Body of pancreas (tissue), 4 donors: ENCODE results near the gene ERBB2. TPM values are rescaled to one million over a fixed set of nuclear protein-coding genes. Genes with fewer than 3 reads are reported as not detected.
"Not testable (repeated sequence)": the region's sequence is repeated elsewhere in the genome, so short reads cannot be mapped to it uniquely, and the experiment has no call there.

ENCODE experiments used
- ATAC-seq: fragments of 150-250 bp; one replicate; pipeline ENCODE4 v1.9.1; 2016
- DNase-seq, 4 donors: peaks; one replicate each; pipeline ENCODE4 v3.0.0-alpha.2; 2019
- H3K27ac ChIP-seq, 4 donors: fragments of 200-600 bp; sonication (generic); 1 replicate in 3 of 4; 2 replicates in 1 of 4; pipeline versions ENCODE4 v1.5.1 to v1.6.1; 2016 to 2019; ENCODE audit warnings: mild to moderate bottlenecking in 1 of 4, mixed read lengths in 1 of 4, moderate library complexity in 1 of 4
- H3K27me3 ChIP-seq, 2 donors: fragments of 200-600 bp; sonication (generic); one replicate each; pipeline ENCODE4 v1.6.0; 2016; ENCODE audit warnings: mild to moderate bottlenecking in 1 of 2
- H3K36me3 ChIP-seq, 2 donors: fragments of 200-600 bp; sonication (generic); replicated peaks in 1 of 2; 2 replicates each; pipeline ENCODE4 v1.5.1; 2016; ENCODE audit warnings: low read depth in 2 of 2; ENCODE audit not compliant: insufficient read depth in 1 of 2
- H3K4me1 ChIP-seq: fragments of 200-600 bp; sonication (generic); one replicate; pipeline ENCODE4 v1.6.0; 2016
- H3K4me3 ChIP-seq, 2 donors: fragments of 200-600 bp; sonication (generic); 1 replicate in 1 of 2; 2 replicates in 1 of 2; pipeline ENCODE4 v1.5.1; 2016 to 2019
- H3K9me3 ChIP-seq, 3 donors: fragments of 200-600 bp; sonication (generic); 1 replicate in 2 of 3; 2 replicates in 1 of 3; pipeline ENCODE4 v1.5.1; 2016
- POLR2A ChIP-seq, 3 donors: fragments of 450-650 bp; IDR thresholded peaks; one replicate each; pipeline ENCODE4 v1.6.1; 2016; ENCODE audit warnings: antibody characterized with exemption in 3 of 3, mild to moderate bottlenecking in 2 of 3
- WGBS, 2 donors: methylation state at CpG; one replicate each; pipeline ENCODE4 v1.1.5; 2017; 5-methylcytosine and 5-hydroxymethylcytosine counted together
- intact Hi-C: fragments of 100-400 bp; cut with DNase I; formaldehyde crosslinking; loops from one replicate; pipeline ENCODE4 v1.15.1; 2023
- total RNA-seq, 2 donors: library from RNA; depleted of rRNA; stranded (reverse); fragments of >200 nt; gene quantifications; one replicate each; pipeline ENCODE4 v1.1.0, GENCODE V29; 2016
- TF ChIP-seq, protein P1 (sequence below), 7 experiments: fragments of 450-650 bp in 4 of 7; fragments of 200-600 bp in 3 of 7; sonication (generic) in 3 of 7; IDR thresholded peaks; one replicate each; pipeline ENCODE4 v1.5.1; 2016 to 2019; ENCODE audit warnings: antibody characterized with exemption in 7 of 7

ERBB2 gene
- total RNA-seq, 2 donors from 2014 or later: 52.4 to 65.3 TPM

DNA sequence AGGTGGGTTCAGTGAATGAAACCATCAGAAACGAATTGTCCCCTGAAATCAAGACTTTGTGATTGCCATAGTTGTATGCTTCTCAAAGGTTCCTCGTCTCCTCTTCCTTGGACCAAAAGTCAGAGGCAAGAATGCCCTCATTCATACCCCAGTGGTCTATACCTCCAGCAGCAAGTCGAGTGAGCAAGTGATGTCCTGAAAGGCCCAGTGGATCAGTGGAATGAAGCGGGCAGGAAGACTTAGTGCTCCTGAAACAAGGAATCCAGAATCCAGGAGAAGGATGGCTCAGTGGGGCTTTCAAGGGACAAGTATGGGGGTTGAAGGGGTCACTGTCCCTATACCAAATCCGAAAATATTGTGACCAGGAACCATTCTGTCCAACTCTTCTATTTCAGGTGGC, 5.3 kb upstream of the ERBB2 start:
- ATAC-seq: no peak
- no peaks in the 10 kb centered on the region for H3K36me3 ChIP-seq
- no peaks in the 10 kb centered on the region for H3K27me3 ChIP-seq
- intact Hi-C loops: no loop called here
- DNase-seq: no peak
- no peaks in the 10 kb centered on the region for H3K9me3 ChIP-seq
- WGBS, 2 donors: 72 to 77% methylated on average over 5 of the region's 5 CpGs
- peaks cover 17% of the 10 kb centered on the region for H3K4me1 ChIP-seq
- no peak overlapping the region for H3K27ac ChIP-seq
- H3K4me3 ChIP-seq: no peak overlapping the region
- TF ChIP-seq, protein P1, sequence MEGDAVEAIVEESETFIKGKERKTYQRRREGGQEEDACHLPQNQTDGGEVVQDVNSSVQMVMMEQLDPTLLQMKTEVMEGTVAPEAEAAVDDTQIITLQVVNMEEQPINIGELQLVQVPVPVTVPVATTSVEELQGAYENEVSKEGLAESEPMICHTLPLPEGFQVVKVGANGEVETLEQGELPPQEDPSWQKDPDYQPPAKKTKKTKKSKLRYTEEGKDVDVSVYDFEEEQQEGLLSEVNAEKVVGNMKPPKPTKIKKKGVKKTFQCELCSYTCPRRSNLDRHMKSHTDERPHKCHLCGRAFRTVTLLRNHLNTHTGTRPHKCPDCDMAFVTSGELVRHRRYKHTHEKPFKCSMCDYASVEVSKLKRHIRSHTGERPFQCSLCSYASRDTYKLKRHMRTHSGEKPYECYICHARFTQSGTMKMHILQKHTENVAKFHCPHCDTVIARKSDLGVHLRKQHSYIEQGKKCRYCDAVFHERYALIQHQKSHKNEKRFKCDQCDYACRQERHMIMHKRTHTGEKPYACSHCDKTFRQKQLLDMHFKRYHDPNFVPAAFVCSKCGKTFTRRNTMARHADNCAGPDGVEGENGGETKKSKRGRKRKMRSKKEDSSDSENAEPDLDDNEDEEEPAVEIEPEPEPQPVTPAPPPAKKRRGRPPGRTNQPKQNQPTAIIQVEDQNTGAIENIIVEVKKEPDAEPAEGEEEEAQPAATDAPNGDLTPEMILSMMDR (IDR thresholded peaks at IDR 0.05): no peak
- no peak for TF ChIP-seq POLR2A (IDR thresholded peaks at IDR 0.05)

DNA sequence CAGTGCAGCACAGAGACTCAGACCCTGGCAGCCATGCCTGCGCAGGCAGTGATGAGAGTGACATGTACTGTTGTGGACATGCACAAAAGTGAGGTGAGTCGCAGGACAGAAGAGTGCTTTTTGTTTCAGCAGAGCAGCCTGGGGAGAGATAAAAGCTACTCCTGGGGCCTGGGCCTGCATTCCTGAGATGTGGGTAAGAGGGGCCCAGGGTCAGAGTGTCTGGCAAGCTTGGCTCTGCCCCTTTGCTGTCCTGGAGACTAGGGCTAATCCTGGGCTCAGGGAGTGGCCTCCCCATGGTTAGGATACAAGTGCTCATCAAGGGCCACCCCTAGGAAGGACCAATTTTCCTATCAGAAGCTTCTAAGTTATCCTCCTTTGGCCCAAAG, 4.8 kb upstream of the ERBB2 start:
- peak overlapping the region in 2 of 4 donors; percentile 8 to 66 for H3K27ac ChIP-seq
- DNase-seq (no peak), ATAC-seq (no peak)
- H3K27me3 ChIP-seq: no peaks in the 10 kb centered on the region
- H3K4me1 ChIP-seq: peaks cover 17% of the 10 kb centered on the region
- no peak for TF ChIP-seq POLR2A (IDR thresholded peaks at IDR 0.05)
- TF ChIP-seq, protein P1 (IDR thresholded peaks at IDR 0.05): no peak
- no peak overlapping the region for H3K4me3 ChIP-seq
- intact Hi-C loops: no loop called here
- H3K9me3 ChIP-seq: no peaks in the 10 kb centered on the region
- WGBS, 2 donors: 88 to 96% methylated on average over 2 of the region's 2 CpGs
- no peaks in the 10 kb centered on the region for H3K36me3 ChIP-seq

DNA sequence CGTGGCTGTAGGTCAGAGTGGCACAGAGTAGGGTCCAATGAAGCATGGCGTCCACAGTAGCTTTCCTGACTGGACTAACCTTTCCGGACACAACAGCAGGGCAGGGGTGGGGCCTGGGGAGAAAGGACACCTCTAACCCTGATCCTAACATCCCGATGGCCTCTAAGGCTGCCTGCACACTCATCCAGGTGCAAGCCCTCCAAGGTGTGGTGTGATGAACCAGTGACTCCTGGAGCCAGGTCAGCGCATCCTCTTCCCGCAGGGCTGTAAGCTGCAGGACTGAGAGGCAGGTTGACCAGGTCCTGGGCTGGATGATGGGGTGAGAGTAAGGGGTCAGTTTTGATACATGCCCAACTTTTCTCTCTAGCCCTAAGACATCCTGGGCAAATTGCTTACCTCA, 3.1 kb upstream of the ERBB2 start:
- DNase-seq (no peak), ATAC-seq (no peak)
- intact Hi-C loops: no loop called here
- no peaks in the 10 kb centered on the region for H3K27me3 ChIP-seq
- H3K27ac ChIP-seq: no peak overlapping the region
- 64 to 67% methylated on average over 2 to 6 of the region's 6 CpGs for WGBS, 2 donors
- no peak overlapping the region for H3K4me3 ChIP-seq
- TF ChIP-seq, protein P1 (IDR thresholded peaks at IDR 0.05): no peak
- TF ChIP-seq POLR2A (IDR thresholded peaks at IDR 0.05): no peak
- H3K36me3 ChIP-seq: no peaks in the 10 kb centered on the region
- peaks cover 25% of the 10 kb centered on the region for H3K4me1 ChIP-seq
- no peaks in the 10 kb centered on the region for H3K9me3 ChIP-seq

DNA sequence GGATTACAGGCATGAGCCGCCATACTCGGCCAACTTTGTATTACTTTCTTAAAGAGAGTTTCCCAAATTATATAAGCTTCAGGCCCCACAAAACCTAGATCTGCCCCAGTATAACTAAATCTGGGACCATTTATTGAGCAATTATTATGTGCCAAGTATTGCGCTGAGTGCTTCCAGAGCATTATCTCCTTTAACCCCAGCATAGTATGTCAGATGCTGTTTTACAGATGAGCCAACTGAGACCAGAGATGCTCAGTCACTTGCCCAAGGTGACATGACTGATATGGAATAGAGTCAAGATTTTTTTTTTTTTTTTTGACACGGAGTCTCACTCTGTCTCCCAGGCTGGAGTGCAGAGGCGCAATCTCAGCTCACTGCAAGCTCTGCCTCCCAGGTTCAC, 1.9 kb upstream of the ERBB2 start:
- 71 to 83% methylated on average over 4 to 5 of the region's 5 CpGs for WGBS, 2 donors
- no peak for TF ChIP-seq POLR2A (IDR thresholded peaks at IDR 0.05)
- TF ChIP-seq, protein P1 (IDR thresholded peaks at IDR 0.05): no peak

DNA sequence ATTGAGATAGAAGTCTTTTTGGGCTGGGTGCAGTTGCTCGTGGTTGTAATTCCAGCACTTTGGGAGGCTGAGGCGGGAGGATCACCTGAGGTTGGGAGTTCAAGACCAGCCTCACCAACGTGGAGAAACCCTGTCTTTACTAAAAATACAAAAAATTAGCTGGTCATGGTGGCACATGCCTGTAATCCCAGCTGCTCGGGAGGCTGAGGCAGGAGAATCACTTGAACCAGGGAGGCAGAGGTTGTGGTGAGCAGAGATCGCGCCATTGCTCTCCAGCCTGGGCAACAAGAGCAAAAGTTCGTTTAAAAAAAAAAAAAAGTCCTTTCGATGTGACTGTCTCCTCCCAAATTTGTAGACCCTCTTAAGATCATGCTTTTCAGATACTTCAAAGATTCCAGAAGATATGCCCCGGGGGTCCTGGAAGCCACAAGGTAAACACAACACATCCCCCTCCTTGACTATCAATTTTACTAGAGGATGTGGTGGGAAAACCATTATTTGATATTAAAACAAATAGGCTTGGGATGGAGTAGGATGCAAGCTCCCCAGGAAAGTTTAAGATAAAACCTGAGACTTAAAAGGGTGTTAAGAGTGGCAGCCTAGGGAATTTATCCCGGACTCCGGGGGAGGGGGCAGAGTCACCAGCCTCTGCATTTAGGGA, 577 bp upstream of the ERBB2 start:
- DNase-seq, ATAC-seq, H3K27me3 ChIP-seq, intact Hi-C loops, H3K9me3 ChIP-seq, H3K36me3 ChIP-seq: not testable (repeated sequence)
- H3K4me3 ChIP-seq: peak overlapping the region; percentile 90 to 96
- peak overlapping the region; percentile 81 to 97 (median 94) for H3K27ac ChIP-seq
- WGBS, 2 donors: 43 to 49% methylated on average over 11 of the region's 11 CpGs
- peaks cover 51% of the 10 kb centered on the region for H3K4me1 ChIP-seq

More for the DNA sequence above, 1.9 kb upstream of the ERBB2 start:
- Histone ChIP-seq H3K4me1 (peaks cover 38% of the 10 kb centered on the region), H3K4me3 (no peak overlapping the region), H3K27ac (no peak overlapping the region), H3K27me3 (no peaks in the 10 kb centered on the region), H3K36me3 (no peaks in the 10 kb centered on the region), H3K9me3 (no peaks in the 10 kb centered on the region)
- ATAC-seq (no peak), DNase-seq (no peak)
- intact Hi-C loops: no loop called here
